ENCODE data around the gene SLC6A7. TPM values are rescaled to one million over a fixed set of nuclear protein-coding genes. Genes with fewer than 3 reads are reported as not detected.

SLC6A7 gene
- polyA plus RNA-seq, 1 of the 3 experiments (the other 2 are of a cell fraction): not detected

- Histone ChIP-seq H4K20me1 (ENCODE audit: insufficient read depth) (peaks cover 12% of the 10 kb centered on the region; the same call in 1 of the 2 replicates), H3K36me3 (replicated peaks in 1 of 2; ENCODE audit: control insufficient read depth in 1 of 2, insufficient read depth in 2 of 2, low read length in 1 of 2) (peaks cover 0 to 7% of the 10 kb centered on the region in 2 experiments), H3K79me2 (ENCODE audit: insufficient read depth) (peaks cover 72% of the 10 kb centered on the region), H3K9me2 (no peaks in the 10 kb centered on the region), H2AFZ (ENCODE audit: low read depth) (no peak overlapping the region), H3K27me3 (ENCODE audit: insufficient read depth) (no peaks in the 10 kb centered on the region), H3K4me1 (ENCODE audit: control insufficient read depth in 1 of 2, insufficient read depth in 2 of 2, low read depth in 1 of 2, low read length in 1 of 2) (peaks cover 42 to 84% of the 10 kb centered on the region in 2 experiments), H3K9ac (no peak overlapping the region), H3K4me3 (ENCODE audit: low read depth in 2 of 2, low read length in 1 of 2) (no peak overlapping the region), H3F3A (replicated peaks; ENCODE audit: insufficient read depth) (peaks cover 40% of the 10 kb centered on the region), H3K9me3 (no peaks in the 10 kb centered on the region), H3K4me2 (no peak overlapping the region), H3K27ac (ENCODE audit: low read depth in 2 of 2, low read length in 1 of 2) (peak overlapping the region; percentile 64 to 99; a peak in 2 of 4 replicates)
- DNase-seq: no peak
- 89% methylated on average over 5 of the region's 5 CpGs for WGBS (ENCODE audit: low lambda C conversion rate)
- TF ChIP-seq YY1 (IDR thresholded peaks at IDR 0.05; ENCODE audit: low read depth): no peak
- TF ChIP-seq CTCF (IDR thresholded peaks at IDR 0.05): no peak
- TF ChIP-seq EP300 (IDR thresholded peaks at IDR 0.05; ENCODE audit: borderline replicate concordance in 1 of 2, low read depth in 1 of 2, low read length in 1 of 2): no peak
- TF ChIP-seq MEF2A (IDR thresholded peaks at IDR 0.05; ENCODE audit: borderline replicate concordance, low read depth): no peak
- no peak for TF ChIP-seq NFIC (IDR thresholded peaks at IDR 0.05; ENCODE audit: borderline replicate concordance)
- no peak for TF ChIP-seq RXRA (IDR thresholded peaks at IDR 0.05; ENCODE audit: borderline replicate concordance, low read depth)
- no peak for TF ChIP-seq SIN3A (IDR thresholded peaks at IDR 0.05; ENCODE audit: borderline replicate concordance, low read depth, low read length)
- TF ChIP-seq, protein P1, sequence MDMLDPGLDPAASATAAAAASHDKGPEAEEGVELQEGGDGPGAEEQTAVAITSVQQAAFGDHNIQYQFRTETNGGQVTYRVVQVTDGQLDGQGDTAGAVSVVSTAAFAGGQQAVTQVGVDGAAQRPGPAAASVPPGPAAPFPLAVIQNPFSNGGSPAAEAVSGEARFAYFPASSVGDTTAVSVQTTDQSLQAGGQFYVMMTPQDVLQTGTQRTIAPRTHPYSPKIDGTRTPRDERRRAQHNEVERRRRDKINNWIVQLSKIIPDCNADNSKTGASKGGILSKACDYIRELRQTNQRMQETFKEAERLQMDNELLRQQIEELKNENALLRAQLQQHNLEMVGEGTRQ (IDR thresholded peaks at IDR 0.05; ENCODE audit: borderline replicate concordance, low read depth, low read length): no peak
- no peak for TF ChIP-seq RFX5 (IDR thresholded peaks at IDR 0.05; ENCODE audit: low read length)
- TF ChIP-seq NRF1 (IDR thresholded peaks at IDR 0.05; ENCODE audit: low read depth, low read length): no peak
- TF ChIP-seq, protein P2, sequence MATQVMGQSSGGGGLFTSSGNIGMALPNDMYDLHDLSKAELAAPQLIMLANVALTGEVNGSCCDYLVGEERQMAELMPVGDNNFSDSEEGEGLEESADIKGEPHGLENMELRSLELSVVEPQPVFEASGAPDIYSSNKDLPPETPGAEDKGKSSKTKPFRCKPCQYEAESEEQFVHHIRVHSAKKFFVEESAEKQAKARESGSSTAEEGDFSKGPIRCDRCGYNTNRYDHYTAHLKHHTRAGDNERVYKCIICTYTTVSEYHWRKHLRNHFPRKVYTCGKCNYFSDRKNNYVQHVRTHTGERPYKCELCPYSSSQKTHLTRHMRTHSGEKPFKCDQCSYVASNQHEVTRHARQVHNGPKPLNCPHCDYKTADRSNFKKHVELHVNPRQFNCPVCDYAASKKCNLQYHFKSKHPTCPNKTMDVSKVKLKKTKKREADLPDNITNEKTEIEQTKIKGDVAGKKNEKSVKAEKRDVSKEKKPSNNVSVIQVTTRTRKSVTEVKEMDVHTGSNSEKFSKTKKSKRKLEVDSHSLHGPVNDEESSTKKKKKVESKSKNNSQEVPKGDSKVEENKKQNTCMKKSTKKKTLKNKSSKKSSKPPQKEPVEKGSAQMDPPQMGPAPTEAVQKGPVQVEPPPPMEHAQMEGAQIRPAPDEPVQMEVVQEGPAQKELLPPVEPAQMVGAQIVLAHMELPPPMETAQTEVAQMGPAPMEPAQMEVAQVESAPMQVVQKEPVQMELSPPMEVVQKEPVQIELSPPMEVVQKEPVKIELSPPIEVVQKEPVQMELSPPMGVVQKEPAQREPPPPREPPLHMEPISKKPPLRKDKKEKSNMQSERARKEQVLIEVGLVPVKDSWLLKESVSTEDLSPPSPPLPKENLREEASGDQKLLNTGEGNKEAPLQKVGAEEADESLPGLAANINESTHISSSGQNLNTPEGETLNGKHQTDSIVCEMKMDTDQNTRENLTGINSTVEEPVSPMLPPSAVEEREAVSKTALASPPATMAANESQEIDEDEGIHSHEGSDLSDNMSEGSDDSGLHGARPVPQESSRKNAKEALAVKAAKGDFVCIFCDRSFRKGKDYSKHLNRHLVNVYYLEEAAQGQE (IDR thresholded peaks at IDR 0.05; ENCODE audit: low read depth, low read length): no peak
- TF ChIP-seq, protein P3, sequence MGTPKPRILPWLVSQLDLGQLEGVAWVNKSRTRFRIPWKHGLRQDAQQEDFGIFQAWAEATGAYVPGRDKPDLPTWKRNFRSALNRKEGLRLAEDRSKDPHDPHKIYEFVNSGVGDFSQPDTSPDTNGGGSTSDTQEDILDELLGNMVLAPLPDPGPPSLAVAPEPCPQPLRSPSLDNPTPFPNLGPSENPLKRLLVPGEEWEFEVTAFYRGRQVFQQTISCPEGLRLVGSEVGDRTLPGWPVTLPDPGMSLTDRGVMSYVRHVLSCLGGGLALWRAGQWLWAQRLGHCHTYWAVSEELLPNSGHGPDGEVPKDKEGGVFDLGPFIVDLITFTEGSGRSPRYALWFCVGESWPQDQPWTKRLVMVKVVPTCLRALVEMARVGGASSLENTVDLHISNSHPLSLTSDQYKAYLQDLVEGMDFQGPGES (IDR thresholded peaks at IDR 0.05; ENCODE audit: low read depth, low read length): no peak
- TF ChIP-seq, protein P4, sequence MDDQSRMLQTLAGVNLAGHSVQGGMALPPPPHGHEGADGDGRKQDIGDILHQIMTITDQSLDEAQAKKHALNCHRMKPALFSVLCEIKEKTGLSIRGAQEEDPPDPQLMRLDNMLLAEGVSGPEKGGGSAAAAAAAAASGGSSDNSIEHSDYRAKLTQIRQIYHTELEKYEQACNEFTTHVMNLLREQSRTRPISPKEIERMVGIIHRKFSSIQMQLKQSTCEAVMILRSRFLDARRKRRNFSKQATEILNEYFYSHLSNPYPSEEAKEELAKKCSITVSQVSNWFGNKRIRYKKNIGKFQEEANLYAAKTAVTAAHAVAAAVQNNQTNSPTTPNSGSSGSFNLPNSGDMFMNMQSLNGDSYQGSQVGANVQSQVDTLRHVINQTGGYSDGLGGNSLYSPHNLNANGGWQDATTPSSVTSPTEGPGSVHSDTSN (IDR thresholded peaks at IDR 0.05): no peak
- TF ChIP-seq, protein P5, sequence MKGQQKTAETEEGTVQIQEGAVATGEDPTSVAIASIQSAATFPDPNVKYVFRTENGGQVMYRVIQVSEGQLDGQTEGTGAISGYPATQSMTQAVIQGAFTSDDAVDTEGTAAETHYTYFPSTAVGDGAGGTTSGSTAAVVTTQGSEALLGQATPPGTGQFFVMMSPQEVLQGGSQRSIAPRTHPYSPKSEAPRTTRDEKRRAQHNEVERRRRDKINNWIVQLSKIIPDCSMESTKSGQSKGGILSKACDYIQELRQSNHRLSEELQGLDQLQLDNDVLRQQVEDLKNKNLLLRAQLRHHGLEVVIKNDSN (IDR thresholded peaks at IDR 0.05; ENCODE audit: borderline replicate concordance, low read depth): no peak
- POLR2A ChIA-PET: no interaction called here
- CTCF ChIA-PET: interaction anchor here (1.1 to 1.9 kb wide), 5 partner anchors 9 to 15 kb away, joined by 3 to 11 read pairs (median 4); partner anchors contain the start of gene PDGFRB
Measured at GRCh38 chr5:150146235-150146634, 43.6 kb upstream of the SLC6A7 start.
